Activated CD4-positive, alpha-beta memory T cell treated with anti-CD3 and anti-CD28 coated beads for 36 hours (primary cell): ENCODE results near the gene EFNB2. TPM values are rescaled to one million over a fixed set of nuclear protein-coding genes. Genes with fewer than 3 reads are reported as not detected.

Experiments
- CTCF ChIA-PET: fragments of 350-600 bp; sonication (Branson Sonifier 250); formaldehyde crosslinking; loops from one replicate; lab custom pipeline; 2021; ENCODE audit warnings: antibody characterized with exemption, inconsistent platforms; lab: Charles Lee
- POLR2A ChIA-PET: fragments of 350-600 bp; sonication (Branson Sonifier 250); formaldehyde crosslinking; loops from one replicate; lab custom pipeline; 2021; ENCODE audit warnings: antibody characterized with exemption; lab: Charles Lee
- DNase-seq: peaks from one replicate; pipeline ENCODE4 v3.0.0-alpha.2; 2020
- H3K27ac Mint-ChIP-seq: one replicate; pipeline ENCODE4 v1.8.0; 2021; ENCODE audit warnings: mixed read lengths
- H3K27me3 Mint-ChIP-seq: one replicate; pipeline ENCODE4 v1.8.0; 2021; ENCODE audit warnings: mixed read lengths
- H3K36me3 Mint-ChIP-seq: one replicate; pipeline ENCODE4 v1.8.0; 2021; ENCODE audit warnings: mixed read lengths
- H3K4me1 Mint-ChIP-seq: one replicate; pipeline ENCODE4 v1.8.0; 2021; ENCODE audit warnings: low read depth, mixed read lengths
- H3K4me3 Mint-ChIP-seq: one replicate; pipeline ENCODE4 v1.8.0; 2021; ENCODE audit warnings: mild to moderate bottlenecking, mixed read lengths
- H3K9me3 Mint-ChIP-seq: one replicate; pipeline ENCODE4 v1.8.0; 2021; ENCODE audit warnings: mixed read lengths
- intact Hi-C: fragments of 100-400 bp; cut with micrococcal nuclease; formaldehyde crosslinking; loops from one replicate; pipeline ENCODE4 v1.15.1; 2023
- total RNA-seq, 2 experiments: library from RNA; stranded (reverse); gene quantifications; one replicate each; pipeline ENCODE4 v1.2.3, GENCODE V29; 2021

EFNB2 gene, protein sequence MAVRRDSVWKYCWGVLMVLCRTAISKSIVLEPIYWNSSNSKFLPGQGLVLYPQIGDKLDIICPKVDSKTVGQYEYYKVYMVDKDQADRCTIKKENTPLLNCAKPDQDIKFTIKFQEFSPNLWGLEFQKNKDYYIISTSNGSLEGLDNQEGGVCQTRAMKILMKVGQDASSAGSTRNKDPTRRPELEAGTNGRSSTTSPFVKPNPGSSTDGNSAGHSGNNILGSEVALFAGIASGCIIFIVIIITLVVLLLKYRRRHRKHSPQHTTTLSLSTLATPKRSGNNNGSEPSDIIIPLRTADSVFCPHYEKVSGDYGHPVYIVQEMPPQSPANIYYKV
- total RNA-seq = under 1 TPM in 1 of 2 experiments, not detected in 1; 0.07 TPM

DNA sequence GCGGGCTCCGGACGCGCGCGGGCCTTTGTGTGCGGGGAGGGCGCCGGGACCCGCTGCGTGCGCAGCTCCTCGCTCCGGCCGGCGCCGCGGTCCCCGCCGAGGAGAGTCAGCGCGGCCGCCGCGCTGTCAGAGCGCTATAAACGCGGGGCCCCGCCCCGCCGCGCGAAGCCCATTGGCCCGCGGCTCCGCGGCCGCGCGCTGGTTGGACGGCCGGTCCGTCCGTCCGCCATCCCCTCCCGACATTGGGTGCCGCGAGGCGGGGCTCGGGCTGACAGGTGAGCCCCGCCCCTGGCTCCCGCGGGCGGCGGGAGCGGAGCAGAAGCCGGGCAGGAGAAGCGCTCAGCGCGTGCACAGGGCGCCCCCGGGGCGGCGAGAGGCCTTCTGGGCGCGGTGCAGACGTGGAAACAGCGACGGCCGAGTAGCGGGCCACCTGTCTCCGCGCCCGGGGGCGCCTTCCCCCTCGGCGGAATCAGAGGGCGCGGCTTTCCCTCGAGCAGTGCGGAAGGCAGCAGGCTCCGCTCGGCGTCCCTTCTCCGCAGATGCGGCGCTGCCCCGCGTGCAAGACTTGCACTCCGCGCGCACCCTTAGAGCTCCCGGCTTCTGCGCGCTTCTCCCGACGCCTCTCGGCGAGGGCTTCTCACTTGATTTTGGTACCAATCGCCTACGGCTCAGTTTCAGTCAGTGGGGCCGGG, at the start of gene EFNB2:
EFNB2 (minus strand) TSS at position 111 of the 692 bp plus-strand sequence. CDS start 698 bp downstream, outside the sequence.
- peak; percentile 89 for DNase-seq
- peaks cover 16% of the 10 kb centered on the region for H3K4me1 Mint-ChIP-seq
- H3K36me3 Mint-ChIP-seq = peaks cover under 1% of the 10 kb centered on the region
- ChIA-PET CTCF (interaction anchor here (0.5 to 3.7 kb wide), 15 partner anchors 9 to 1333 kb away, joined by 3 to 57 read pairs (median 4); partner anchors contain the start of gene ARGLU1), POLR2A (interaction anchor here (0.8 to 2.0 kb wide), 2 partner anchors 30 to 32 kb away, joined by 3 to 13 read pairs; partner anchors contain the start of gene ARGLU1)
- H3K4me3 Mint-ChIP-seq = peak within 1 kb of the TSS; percentile 84
- H3K9me3 Mint-ChIP-seq = no peaks in the 10 kb centered on the region
- peaks cover 29% of the 10 kb centered on the region for H3K27me3 Mint-ChIP-seq
- peak within 1 kb of the TSS; percentile 73 for H3K27ac Mint-ChIP-seq
- intact Hi-C loops = loop anchor here (1.0 to 10.0 kb wide), 7 partner anchors 25 to 1761 kb away; partner anchors contain the start of gene ARGLU1

DNA sequence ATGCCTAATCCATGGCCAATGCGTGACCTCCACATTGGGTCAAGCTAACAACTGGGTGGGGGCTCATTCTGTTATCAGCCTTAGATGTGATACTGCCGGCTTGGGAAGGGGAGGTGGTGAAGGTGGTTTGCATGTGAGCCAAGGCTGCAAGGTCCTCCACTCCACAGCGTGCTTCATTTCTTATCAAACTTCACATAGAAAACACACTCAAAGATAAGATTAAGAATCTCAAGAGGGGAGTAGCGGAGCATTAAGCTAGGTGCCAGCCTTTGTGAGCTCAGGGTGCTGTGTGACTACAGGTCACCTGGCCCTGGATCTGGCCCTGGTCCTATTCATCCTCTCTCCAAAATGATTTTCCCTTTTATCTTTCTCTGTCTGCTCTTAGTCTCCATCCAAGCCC, 45.8 kb upstream of the EFNB2 start:
- ChIA-PET POLR2A (no interaction called here), CTCF (no interaction called here)
- intact Hi-C loops = no loop called here
- H3K36me3 Mint-ChIP-seq = peaks cover 4% of the 10 kb centered on the region
- no peak overlapping the region for H3K4me3 Mint-ChIP-seq
- H3K27ac Mint-ChIP-seq = no peak overlapping the region
- H3K9me3 Mint-ChIP-seq = peaks cover 18% of the 10 kb centered on the region
- H3K27me3 Mint-ChIP-seq = no peaks in the 10 kb centered on the region
- DNase-seq = no peak
- H3K4me1 Mint-ChIP-seq = no peaks in the 10 kb centered on the region

DNA sequence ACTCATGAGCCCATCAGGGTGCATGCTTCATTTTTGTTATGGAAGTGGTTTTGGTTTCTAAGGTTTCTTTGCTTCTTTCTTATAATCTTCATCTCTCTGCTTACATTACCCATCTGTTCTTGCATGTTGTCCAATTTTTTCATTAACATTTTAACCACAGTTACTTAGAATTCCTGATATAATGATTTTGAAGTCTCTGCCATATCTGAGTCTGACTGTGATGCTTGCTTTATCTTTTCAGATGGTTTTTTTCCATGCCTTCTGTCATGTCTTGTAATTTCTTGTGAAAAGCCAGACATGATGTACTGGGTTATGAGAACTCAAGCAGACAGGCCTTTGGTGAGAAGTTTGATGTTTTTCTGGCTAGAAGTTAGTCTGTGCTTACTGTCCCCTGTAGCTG, 40.4 kb upstream of the EFNB2 start:
- peaks cover 3% of the 10 kb centered on the region for H3K9me3 Mint-ChIP-seq
- no peak overlapping the region for H3K27ac Mint-ChIP-seq
- POLR2A ChIA-PET = no interaction called here
- no peak overlapping the region for H3K4me3 Mint-ChIP-seq
- H3K36me3 Mint-ChIP-seq = peaks cover 4% of the 10 kb centered on the region
- CTCF ChIA-PET = no interaction called here
- no peak for DNase-seq
- intact Hi-C loops = no loop called here
- no peaks in the 10 kb centered on the region for H3K4me1 Mint-ChIP-seq
- no peaks in the 10 kb centered on the region for H3K27me3 Mint-ChIP-seq

DNA sequence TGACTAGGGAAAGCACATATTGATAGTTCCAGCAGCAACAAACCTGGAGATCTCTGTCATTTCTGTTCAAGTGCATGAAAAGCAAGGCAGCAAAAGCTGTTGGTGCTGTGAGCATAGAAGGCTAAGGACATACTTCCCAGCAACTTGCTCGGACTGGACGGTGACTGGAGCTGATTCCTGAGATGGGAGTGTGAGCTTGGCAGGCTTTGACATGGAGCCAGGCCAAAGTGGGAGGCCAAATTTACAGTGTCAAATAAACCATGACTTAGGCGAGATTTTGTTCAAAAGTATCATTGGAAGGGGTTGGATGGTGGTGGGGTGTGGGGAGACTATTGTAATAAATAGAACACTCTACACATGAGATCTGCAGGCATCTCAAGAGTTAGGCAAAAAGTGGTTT, 38.4 kb upstream of the EFNB2 start:
- no peak for DNase-seq
- H3K9me3 Mint-ChIP-seq = peaks cover 3% of the 10 kb centered on the region
- H3K27me3 Mint-ChIP-seq = no peaks in the 10 kb centered on the region
- ChIA-PET CTCF (interaction anchor here (1.7 kb wide), 1 partner anchor 46 kb away, joined by 3 read pairs; no protein-coding TSS in a partner anchor), POLR2A (no interaction called here)
- peaks cover 9% of the 10 kb centered on the region for H3K4me1 Mint-ChIP-seq
- no peak overlapping the region for H3K27ac Mint-ChIP-seq
- intact Hi-C loops = no loop called here
- no peak overlapping the region for H3K4me3 Mint-ChIP-seq
- H3K36me3 Mint-ChIP-seq = peaks cover 4% of the 10 kb centered on the region

- H3K4me3 Mint-ChIP-seq = no peak overlapping the region
- no peak overlapping the region for H3K27ac Mint-ChIP-seq
- intact Hi-C loops = no loop called here
- peaks cover 4% of the 10 kb centered on the region for H3K36me3 Mint-ChIP-seq
- H3K4me1 Mint-ChIP-seq = peaks cover 13% of the 10 kb centered on the region
- no peaks in the 10 kb centered on the region for H3K27me3 Mint-ChIP-seq
- peaks cover 3% of the 10 kb centered on the region for H3K9me3 Mint-ChIP-seq
- POLR2A ChIA-PET = no interaction called here
- CTCF ChIA-PET = interaction anchor here (1.7 kb wide), 1 partner anchor 47 kb away, joined by 3 read pairs; no protein-coding TSS in a partner anchor
- DNase-seq = no peak
Observed at GRCh38 chr13:106573284-106573846, 37.9 kb upstream of the EFNB2 start.

DNA sequence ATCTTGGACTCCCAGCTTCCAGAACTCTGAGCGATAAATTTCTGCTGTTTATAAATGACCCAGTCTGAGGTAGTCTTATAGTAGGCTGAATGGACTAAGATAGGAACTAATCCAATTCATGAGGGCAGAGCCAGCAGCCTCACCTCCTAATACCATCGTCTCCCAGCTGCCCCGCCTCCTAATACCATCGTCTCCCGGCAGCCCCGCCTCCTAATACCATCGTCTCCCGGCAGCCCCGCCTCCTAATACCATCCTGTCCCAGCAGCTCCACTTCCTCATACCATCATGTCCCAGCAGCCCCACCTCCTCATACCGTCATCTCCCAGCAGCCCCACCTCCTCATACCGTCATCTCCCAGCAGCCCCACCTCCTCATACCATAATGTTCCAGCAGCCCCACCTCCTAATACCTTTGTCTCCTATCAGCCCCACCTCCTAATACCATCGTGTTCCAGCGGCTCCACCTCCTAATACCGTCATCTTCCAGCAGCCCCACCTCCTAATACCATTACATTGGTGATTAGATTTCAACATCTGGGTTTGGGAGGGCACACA, 34.9 kb upstream of the EFNB2 start:
- H3K4me1 Mint-ChIP-seq = peaks cover 26% of the 10 kb centered on the region
- H3K36me3 Mint-ChIP-seq = peaks cover 17% of the 10 kb centered on the region
- H3K4me3 Mint-ChIP-seq = peak overlapping the region; percentile 11
- peaks cover 3% of the 10 kb centered on the region for H3K9me3 Mint-ChIP-seq
- H3K27me3 Mint-ChIP-seq = no peaks in the 10 kb centered on the region
- ChIA-PET POLR2A (no interaction called here), CTCF (interaction anchor here (9.6 kb wide), 1 partner anchor 34 kb away, joined by 57 read pairs; the partner anchor contains the start of gene EFNB2)
- intact Hi-C loops = no loop called here
- DNase-seq = peak; percentile 81
- H3K27ac Mint-ChIP-seq = peak overlapping the region; percentile 64

- H3K4me3 Mint-ChIP-seq = no peak overlapping the region
- ChIA-PET POLR2A (no interaction called here), CTCF (interaction anchor here (1.5 to 9.6 kb wide), 2 partner anchors 33 to 51 kb away, joined by 4 to 57 read pairs; partner anchors contain the start of gene EFNB2)
- no peaks in the 10 kb centered on the region for H3K9me3 Mint-ChIP-seq
- no peak for DNase-seq
- intact Hi-C loops = loop anchor here (2.0 to 5.0 kb wide), 4 partner anchors 51 to 1645 kb away; partner anchors contain the start of gene LIG4
- peak overlapping the region; percentile 14 for H3K27ac Mint-ChIP-seq
- peaks cover 15% of the 10 kb centered on the region for H3K36me3 Mint-ChIP-seq
- no peaks in the 10 kb centered on the region for H3K27me3 Mint-ChIP-seq
- H3K4me1 Mint-ChIP-seq = peaks cover 35% of the 10 kb centered on the region
Observed at GRCh38 chr13:106569233-106570095, 34.0 kb upstream of the EFNB2 start.

GRCh38 chr13:106568299-106569003, 33.0 kb upstream of the EFNB2 start:
- Mint-ChIP-seq H3K27ac (peak overlapping the region; percentile 97), H3K4me1 (peaks cover 45% of the 10 kb centered on the region), H3K36me3 (peaks cover 14% of the 10 kb centered on the region), H3K4me3 (peak overlapping the region; percentile 98), H3K9me3 (no peaks in the 10 kb centered on the region), H3K27me3 (no peaks in the 10 kb centered on the region)
- POLR2A ChIA-PET = interaction anchor here (0.8 to 1.9 kb wide), 2 partner anchors 20 to 33 kb away, joined by 3 to 13 read pairs; partner anchors contain the start of gene EFNB2
- CTCF ChIA-PET = interaction anchor here (0.6 to 9.6 kb wide), 3 partner anchors 32 to 590 kb away, joined by 3 to 57 read pairs (median 4); partner anchors contain the start of gene EFNB2
- DNase-seq = no peak
- intact Hi-C loops = loop anchor here (1.0 to 5.0 kb wide), 5 partner anchors 32 to 1646 kb away; partner anchors contain the start of gene LIG4

GRCh38 chr13:106567474-106568298, 32.2 kb upstream of the EFNB2 start, which contains the start of gene ARGLU1:
ARGLU1 (minus strand) TSS chr13:106568137; CDS start chr13:106567919, 218 bp downstream.
- H3K9me3 Mint-ChIP-seq = no peaks in the 10 kb centered on the region
- POLR2A ChIA-PET = interaction anchor here (0.8 to 1.9 kb wide), 3 partner anchors 11 to 32 kb away, joined by 3 to 13 read pairs (median 3); partner anchors contain the start of gene EFNB2
- peaks cover 48% of the 10 kb centered on the region for H3K4me1 Mint-ChIP-seq
- peaks cover 13% of the 10 kb centered on the region for H3K36me3 Mint-ChIP-seq
- H3K4me3 Mint-ChIP-seq = peak within 1 kb of the TSS; percentile 98
- intact Hi-C loops = loop anchor here (1.0 to 5.0 kb wide), 5 partner anchors 31 to 1647 kb away; partner anchors contain the start of gene LIG4
- no peaks in the 10 kb centered on the region for H3K27me3 Mint-ChIP-seq
- peak within 1 kb of the TSS; percentile 97 for H3K27ac Mint-ChIP-seq
- peak; percentile 97 for DNase-seq
- CTCF ChIA-PET = interaction anchor here (0.6 to 9.6 kb wide), 4 partner anchors 32 to 589 kb away, joined by 3 to 57 read pairs (median 4); partner anchors contain the start of gene EFNB2
